Glutamatergic neuron (in vitro differentiated cells): ENCODE measurements around the gene CTBP1. TPM values are rescaled to one million over a fixed set of nuclear protein-coding genes. Genes with fewer than 3 reads are reported as not detected.

Source experiments
- DNase-seq: peaks from one replicate; pipeline ENCODE4 v3.0.0; 2022
- H3K27ac Mint-ChIP-seq: one replicate; pipeline ENCODE4 v1.8.0; 2020; ENCODE audit warnings: mild to moderate bottlenecking, mixed read lengths, inconsistent platforms; ENCODE audit not compliant: unreplicated experiment
- H3K27me3 Mint-ChIP-seq: one replicate; pipeline ENCODE4 v1.8.0; 2020; ENCODE audit warnings: mild to moderate bottlenecking, moderate library complexity, mixed read lengths, inconsistent platforms; ENCODE audit not compliant: unreplicated experiment
- H3K36me3 Mint-ChIP-seq: one replicate; pipeline ENCODE4 v1.8.0; 2020; ENCODE audit warnings: mild to moderate bottlenecking, mixed read lengths, inconsistent platforms; ENCODE audit not compliant: unreplicated experiment
- H3K4me1 Mint-ChIP-seq: one replicate; pipeline ENCODE4 v1.8.0; 2020; ENCODE audit warnings: mild to moderate bottlenecking, low read depth, mixed read lengths, inconsistent platforms; ENCODE audit not compliant: unreplicated experiment
- H3K4me3 Mint-ChIP-seq: one replicate; pipeline ENCODE4 v1.8.0; 2020; ENCODE audit warnings: mild to moderate bottlenecking, mixed read lengths, inconsistent platforms; ENCODE audit not compliant: unreplicated experiment
- H3K9me3 Mint-ChIP-seq: one replicate; pipeline ENCODE4 v1.8.0; 2020; ENCODE audit warnings: mild to moderate bottlenecking, moderate library complexity, mixed read lengths, inconsistent platforms; ENCODE audit not compliant: unreplicated experiment
- total RNA-seq: library from RNA; stranded (reverse); fragmentation: NEBNext Ultra II Directional; extraction: Animal tissue kit (Norgen Biotek cat#: 25700); gene quantifications from one replicate; pipeline ENCODE4 v1.2.1, GENCODE V29; 2021; ENCODE audit not compliant: unreplicated experiment
- TF ChIP-seq, protein P1 (sequence below): fragments of 200-600 bp; sonication (generic); IDR thresholded peaks from one replicate; pipeline ENCODE4 v1.5.0; 2021; ENCODE audit not compliant: partially characterized antibody, unreplicated experiment

Gene CTBP1
- total RNA-seq, 1 donor from 2014 or later: 302 TPM

DNA sequence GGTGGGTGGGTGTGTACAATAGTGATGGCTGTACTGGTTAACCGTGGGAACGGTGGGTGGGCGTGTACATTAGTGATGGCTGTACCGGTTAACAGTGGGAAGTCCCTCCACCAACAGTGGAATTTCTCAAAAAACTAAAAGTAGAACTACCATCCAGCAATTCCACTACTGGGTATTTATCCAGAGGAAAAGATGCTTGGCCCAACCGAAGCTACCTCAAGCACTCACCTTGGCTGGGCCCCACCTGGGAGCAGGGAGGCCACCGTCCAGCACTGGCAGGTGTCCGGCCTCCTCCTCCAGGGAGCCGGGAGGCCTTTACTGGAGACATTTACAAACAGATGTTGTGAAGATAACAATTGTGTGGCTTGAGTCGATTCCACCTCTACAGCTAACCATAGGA lies 34.8 kb upstream of the CTBP1 start:
- DNase-seq: no peak
- Mint-ChIP-seq H3K4me3 (no peak overlapping the region), H3K9me3 (peaks cover 12% of the 10 kb centered on the region), H3K27ac (no peak overlapping the region), H3K36me3 (peaks cover 5% of the 10 kb centered on the region), H3K4me1 (no peaks in the 10 kb centered on the region), H3K27me3 (peaks cover 12% of the 10 kb centered on the region)
- TF ChIP-seq, protein P1, sequence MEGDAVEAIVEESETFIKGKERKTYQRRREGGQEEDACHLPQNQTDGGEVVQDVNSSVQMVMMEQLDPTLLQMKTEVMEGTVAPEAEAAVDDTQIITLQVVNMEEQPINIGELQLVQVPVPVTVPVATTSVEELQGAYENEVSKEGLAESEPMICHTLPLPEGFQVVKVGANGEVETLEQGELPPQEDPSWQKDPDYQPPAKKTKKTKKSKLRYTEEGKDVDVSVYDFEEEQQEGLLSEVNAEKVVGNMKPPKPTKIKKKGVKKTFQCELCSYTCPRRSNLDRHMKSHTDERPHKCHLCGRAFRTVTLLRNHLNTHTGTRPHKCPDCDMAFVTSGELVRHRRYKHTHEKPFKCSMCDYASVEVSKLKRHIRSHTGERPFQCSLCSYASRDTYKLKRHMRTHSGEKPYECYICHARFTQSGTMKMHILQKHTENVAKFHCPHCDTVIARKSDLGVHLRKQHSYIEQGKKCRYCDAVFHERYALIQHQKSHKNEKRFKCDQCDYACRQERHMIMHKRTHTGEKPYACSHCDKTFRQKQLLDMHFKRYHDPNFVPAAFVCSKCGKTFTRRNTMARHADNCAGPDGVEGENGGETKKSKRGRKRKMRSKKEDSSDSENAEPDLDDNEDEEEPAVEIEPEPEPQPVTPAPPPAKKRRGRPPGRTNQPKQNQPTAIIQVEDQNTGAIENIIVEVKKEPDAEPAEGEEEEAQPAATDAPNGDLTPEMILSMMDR: no peak

DNA sequence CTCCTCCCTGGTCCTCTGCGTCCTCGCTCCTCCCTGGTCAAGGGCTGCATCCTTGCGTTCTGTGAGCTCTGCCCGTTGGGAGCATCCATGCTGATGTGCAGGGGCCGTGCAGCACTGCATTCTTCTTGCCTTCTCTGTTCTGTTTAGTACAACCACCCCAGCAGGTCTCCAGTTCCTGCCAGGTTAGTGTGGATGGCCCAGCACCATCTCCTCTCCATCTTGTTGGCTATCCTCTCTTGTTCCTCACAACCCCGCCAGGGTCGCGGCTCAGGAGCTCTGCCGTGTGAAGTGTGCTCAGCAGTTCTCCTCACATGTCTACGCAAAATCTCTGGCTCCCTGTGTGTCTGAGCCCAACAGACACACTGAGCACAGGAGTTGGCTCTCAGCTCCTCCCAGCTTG lies 30.3 kb upstream of the CTBP1 start:
- Mint-ChIP-seq H3K4me1 (no peaks in the 10 kb centered on the region), H3K9me3 (peaks cover 8% of the 10 kb centered on the region)
- DNase-seq: no peak

DNA sequence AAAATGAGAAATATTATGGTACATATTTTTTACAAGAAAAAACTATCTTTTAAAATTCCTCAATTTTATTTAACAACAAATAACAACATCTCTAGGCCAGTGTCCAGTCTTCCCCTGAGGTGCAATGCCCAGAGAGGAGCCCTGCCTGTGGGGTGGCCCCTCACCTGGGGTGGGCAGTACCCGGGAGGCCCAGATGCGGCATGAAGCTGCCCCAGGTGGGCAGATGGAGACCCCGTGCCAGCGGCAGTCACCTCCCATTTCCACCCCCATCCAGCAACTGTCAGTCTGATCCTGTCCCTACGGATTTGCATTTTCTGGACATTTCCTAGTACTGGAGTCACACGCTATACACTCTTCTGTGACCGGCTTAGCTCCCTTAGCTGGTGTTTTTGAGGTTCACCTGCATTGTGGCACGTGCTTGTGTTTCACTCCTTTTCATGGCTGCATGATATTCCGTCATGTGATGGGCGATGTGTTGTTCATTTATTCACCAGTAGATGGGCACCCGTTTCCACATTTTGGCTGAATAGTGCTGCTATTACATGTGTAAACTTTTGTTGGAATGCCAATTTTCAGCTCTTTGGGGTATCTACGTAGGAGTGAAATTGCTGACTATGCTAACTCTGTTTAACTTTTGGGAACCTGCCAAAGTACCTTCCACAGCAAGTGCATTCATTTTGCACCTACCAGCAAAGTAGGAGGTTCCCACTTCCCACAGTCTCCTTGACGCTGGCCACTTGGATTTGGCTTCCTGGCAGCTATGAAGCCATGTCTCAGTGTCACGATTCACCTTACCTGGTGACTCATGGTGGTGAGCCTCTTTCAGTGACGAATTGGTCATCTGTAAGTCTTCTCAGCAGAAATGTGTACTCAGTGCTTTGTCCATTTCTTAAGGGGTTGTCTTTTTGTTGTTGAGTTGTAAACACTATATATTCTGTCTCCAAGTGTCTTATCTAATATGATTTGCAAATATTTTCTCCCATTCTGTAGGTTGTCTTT lies 29.0 kb upstream of the CTBP1 start:
- Mint-ChIP-seq H3K4me1 (no peaks in the 10 kb centered on the region), H3K4me3 (no peak overlapping the region), H3K36me3 (no peaks in the 10 kb centered on the region), H3K9me3 (peaks cover 8% of the 10 kb centered on the region), H3K27ac (no peak overlapping the region), H3K27me3 (peaks cover 10% of the 10 kb centered on the region)
- no peak for DNase-seq
- TF ChIP-seq, protein P1: no peak

More for the DNA sequence above, 30.3 kb upstream of the CTBP1 start:
- H3K27ac Mint-ChIP-seq: no peak overlapping the region
- H3K4me3 Mint-ChIP-seq: no peak overlapping the region
- H3K27me3 Mint-ChIP-seq: peaks cover 10% of the 10 kb centered on the region
- TF ChIP-seq, protein P1: no peak
- H3K36me3 Mint-ChIP-seq: no peaks in the 10 kb centered on the region

DNA sequence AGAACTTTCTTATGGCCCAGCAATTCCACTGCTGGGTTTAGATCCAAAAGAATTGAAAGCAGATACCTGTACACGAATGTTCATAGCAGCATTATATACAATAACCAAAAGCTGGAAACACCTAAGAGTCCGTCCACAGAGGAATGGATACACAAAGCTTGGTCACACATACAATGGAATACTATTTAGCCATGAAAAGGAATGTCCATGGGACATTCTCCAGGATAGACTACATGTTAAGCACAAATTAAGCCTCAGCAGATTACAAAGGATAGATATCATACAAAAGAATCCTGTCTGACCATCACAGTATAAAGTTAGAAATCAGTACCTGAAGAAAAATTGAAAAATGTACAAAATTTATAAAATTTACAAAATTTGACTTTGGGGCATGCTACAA lies 28.1 kb upstream of the CTBP1 start:
- Mint-ChIP-seq H3K27me3 (peaks cover 10% of the 10 kb centered on the region), H3K4me1 (no peaks in the 10 kb centered on the region), H3K9me3 (peaks cover 8% of the 10 kb centered on the region), H3K4me3 (no peak overlapping the region), H3K36me3 (no peaks in the 10 kb centered on the region), H3K27ac (no peak overlapping the region)
- TF ChIP-seq, protein P1: no peak
- DNase-seq: no peak

DNA sequence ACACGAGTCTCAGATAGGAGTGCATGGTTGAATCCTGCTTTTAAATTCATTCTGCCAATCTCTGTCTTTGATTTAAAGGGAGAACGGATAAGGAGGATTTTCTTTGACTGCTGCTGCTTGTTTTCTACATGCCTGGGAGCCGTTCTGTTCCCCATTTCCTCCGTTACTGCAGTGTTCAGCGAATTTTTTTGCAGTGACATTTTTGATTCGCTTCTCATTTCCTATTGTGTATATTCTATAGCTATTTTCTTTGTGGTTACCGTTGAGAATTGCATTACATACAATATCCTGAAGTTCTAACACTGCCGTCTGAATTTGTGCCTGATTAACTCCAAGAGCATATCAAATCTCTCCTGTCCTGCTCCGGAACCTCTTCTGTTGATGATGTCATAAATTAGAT lies 25.9 kb upstream of the CTBP1 start:
- H3K27me3 Mint-ChIP-seq: peaks cover 8% of the 10 kb centered on the region
- H3K9me3 Mint-ChIP-seq: peaks cover 8% of the 10 kb centered on the region

More for the DNA sequence above, 25.9 kb upstream of the CTBP1 start:
- no peaks in the 10 kb centered on the region for H3K4me1 Mint-ChIP-seq
- H3K4me3 Mint-ChIP-seq: no peak overlapping the region
- TF ChIP-seq, protein P1: no peak
- no peak for DNase-seq
- H3K36me3 Mint-ChIP-seq: no peaks in the 10 kb centered on the region
- H3K27ac Mint-ChIP-seq: no peak overlapping the region
